CD8-positive, alpha-beta memory T cell (primary cell): ENCODE measurements around the gene ACSM6. TPM values are rescaled to one million over a fixed set of nuclear protein-coding genes. Genes with fewer than 3 reads are reported as not detected.
"Not testable (repeated sequence)": the region's sequence is repeated elsewhere in the genome, so short reads cannot be mapped to it uniquely, and the experiment has no call there.

Source experiments
- CTCF ChIA-PET: fragments of 350-600 bp; sonication (Branson Sonifier 250); formaldehyde crosslinking; loops from one replicate; lab custom pipeline; 2021; ENCODE audit warnings: antibody characterized with exemption; lab: Charles Lee
- POLR2A ChIA-PET: fragments of 350-600 bp; sonication (Branson Sonifier 250); formaldehyde crosslinking; loops from one replicate; lab custom pipeline; 2021; ENCODE audit warnings: antibody characterized with exemption; lab: Charles Lee
- DNase-seq, 5 donors: peaks; one replicate each; pipeline versions ENCODE4 v3.0.0 to v3.0.0-alpha.2; 2020 to 2022; ENCODE audit warnings: mixed read lengths in 1 of 5
- H3K27ac ChIP-seq: one replicate; pipeline ENCODE4 v1.7.0; 2013; ENCODE audit warnings: low read depth, mild to moderate bottlenecking, low read length, moderate library complexity
- H3K27me3 ChIP-seq: 2 replicates; pipeline ENCODE4 v1.7.0; 2013; ENCODE audit warnings: low read length, mild to moderate bottlenecking; ENCODE audit not compliant: insufficient read depth, poor library complexity, severe bottlenecking
- H3K36me3 ChIP-seq: 2 replicates; pipeline ENCODE4 v1.7.0; 2013; ENCODE audit warnings: mild to moderate bottlenecking, low read length, moderate library complexity; ENCODE audit not compliant: insufficient read depth
- H3K4me1 ChIP-seq: 2 replicates; pipeline ENCODE4 v1.7.0; 2013; ENCODE audit warnings: mild to moderate bottlenecking, low read length, moderate library complexity; ENCODE audit not compliant: insufficient read depth
- H3K4me3 ChIP-seq: 2 replicates; pipeline ENCODE4 v1.7.0; 2013; ENCODE audit warnings: mild to moderate bottlenecking, low read length
- H3K9me3 ChIP-seq: 2 replicates; pipeline ENCODE4 v1.7.0; 2013; ENCODE audit warnings: mild to moderate bottlenecking, low read length
- H3K27ac Mint-ChIP-seq, 8 donors: one replicate each; pipeline ENCODE4 v1.8.0; 2020 to 2021; ENCODE audit warnings: mixed read lengths in 8 of 8, mild to moderate bottlenecking in 6 of 8, inconsistent platforms in 3 of 8, moderate library complexity in 3 of 8
- H3K27me3 Mint-ChIP-seq, 2 donors: one replicate each; pipeline ENCODE4 v1.8.0; 2020 to 2021; ENCODE audit warnings: mixed read lengths in 2 of 2, mild to moderate bottlenecking in 1 of 2, moderate library complexity in 1 of 2
- H3K36me3 Mint-ChIP-seq, 3 donors: one replicate each; pipeline ENCODE4 v1.8.0; 2020 to 2021; ENCODE audit warnings: mixed read lengths in 3 of 3, inconsistent platforms in 1 of 3, mild to moderate bottlenecking in 1 of 3
- H3K4me1 Mint-ChIP-seq, 3 donors: one replicate each; pipeline ENCODE4 v1.8.0; 2020 to 2021; ENCODE audit warnings: mixed read lengths in 3 of 3, inconsistent platforms in 1 of 3, mild to moderate bottlenecking in 1 of 3
- H3K4me3 Mint-ChIP-seq, 7 donors: one replicate each; pipeline ENCODE4 v1.8.0; 2020 to 2021; ENCODE audit warnings: mixed read lengths in 7 of 7, mild to moderate bottlenecking in 6 of 7, moderate library complexity in 4 of 7, inconsistent platforms in 2 of 7
- H3K9me3 Mint-ChIP-seq, 5 donors: one replicate each; pipeline ENCODE4 v1.8.0; 2020 to 2022; ENCODE audit warnings: mixed read lengths in 5 of 5, mild to moderate bottlenecking in 3 of 5, moderate library complexity in 2 of 5, inconsistent platforms in 1 of 5
- polyA plus RNA-seq: library from polyadenylated mRNA; unstranded; fragments of 300-500 nt; fragmentation: Illumina TruSeq; gene quantifications from one replicate; pipeline ENCODE4 v1.2.3, GENCODE V29; 2021
- total RNA-seq, 2 experiments: library from RNA; stranded (reverse); gene quantifications; one replicate each; pipeline ENCODE4 v1.2.3, GENCODE V29; 2021

ACSM6 gene
- total and polyA plus RNA-seq, 3 experiments from 2014 or later = not detected

GRCh38 chr10:95202865-95203264 is 8.8 kb downstream of the ACSM6 start:
- H3K27ac ChIP-seq = not testable (repeated sequence)

GRCh38 chr10:95208702-95209391 is 14.8 kb downstream of the ACSM6 start:
- Mint-ChIP-seq H3K9me3 (peaks cover 0 to 3% (median 0%) of the 10 kb centered on the region in 5 donors), H3K27me3 (peaks cover 0 to 2% of the 10 kb centered on the region in 2 donors), H3K4me3 (no peak overlapping the region), H3K27ac (no peak overlapping the region), H3K4me1 (no peaks in the 10 kb centered on the region), H3K36me3 (peaks cover 0 to 2% (median 0%) of the 10 kb centered on the region in 3 donors)
- no peaks in the 10 kb centered on the region for H3K9me3 ChIP-seq
- no peak overlapping the region for H3K4me3 ChIP-seq
- no peaks in the 10 kb centered on the region for H3K4me1 ChIP-seq
- H3K27ac ChIP-seq = no peak overlapping the region
- no peaks in the 10 kb centered on the region for H3K27me3 ChIP-seq
- ChIA-PET CTCF (no interaction called here), POLR2A (no interaction called here)
- no peak for DNase-seq
- H3K36me3 ChIP-seq = no peaks in the 10 kb centered on the region

More at GRCh38 chr10:95202865-95203264, 8.8 kb downstream of the ACSM6 start:
- POLR2A ChIA-PET, H3K27me3 Mint-ChIP-seq, H3K9me3 ChIP-seq, H3K4me1 ChIP-seq, H3K4me3 ChIP-seq, H3K36me3 Mint-ChIP-seq, H3K4me3 Mint-ChIP-seq, CTCF ChIA-PET, H3K27me3 ChIP-seq, H3K27ac Mint-ChIP-seq, H3K36me3 ChIP-seq, DNase-seq, H3K9me3 Mint-ChIP-seq, H3K4me1 Mint-ChIP-seq: not testable (repeated sequence)

- no peaks in the 10 kb centered on the region for H3K4me1 Mint-ChIP-seq
- H3K4me3 ChIP-seq = no peak overlapping the region
- peaks cover 0 to 3% (median 0%) of the 10 kb centered on the region in 5 donors for H3K9me3 Mint-ChIP-seq
- H3K36me3 ChIP-seq = no peaks in the 10 kb centered on the region
- H3K4me3 Mint-ChIP-seq = no peak overlapping the region
- no peak for DNase-seq
- no peak overlapping the region for H3K27ac ChIP-seq
- no peak overlapping the region for H3K27ac Mint-ChIP-seq
- H3K27me3 Mint-ChIP-seq = peaks cover 0 to 2% of the 10 kb centered on the region in 2 donors
- ChIA-PET POLR2A (no interaction called here), CTCF (no interaction called here)
- H3K4me1 ChIP-seq = no peaks in the 10 kb centered on the region
- no peaks in the 10 kb centered on the region for H3K27me3 ChIP-seq
- H3K36me3 Mint-ChIP-seq = peaks cover 0 to 2% (median 0%) of the 10 kb centered on the region in 3 donors
- no peaks in the 10 kb centered on the region for H3K9me3 ChIP-seq
Observed at GRCh38 chr10:95209509-95210127, 15.6 kb downstream of the ACSM6 start.

- H3K36me3 Mint-ChIP-seq = peaks cover 0 to 2% (median 0%) of the 10 kb centered on the region in 3 donors
- DNase-seq = no peak
- Histone ChIP-seq H3K9me3 (no peaks in the 10 kb centered on the region), H3K27me3 (no peaks in the 10 kb centered on the region), H3K27ac (no peak overlapping the region), H3K4me1 (no peaks in the 10 kb centered on the region), H3K36me3 (no peaks in the 10 kb centered on the region), H3K4me3 (no peak overlapping the region)
- H3K27ac Mint-ChIP-seq = no peak overlapping the region
- POLR2A ChIA-PET = no interaction called here
- CTCF ChIA-PET = no interaction called here
- H3K9me3 Mint-ChIP-seq = peaks cover 0 to 2% (median 0%) of the 10 kb centered on the region in 5 donors
- peaks cover 0 to 2% of the 10 kb centered on the region in 2 donors for H3K27me3 Mint-ChIP-seq
- no peak overlapping the region for H3K4me3 Mint-ChIP-seq
- no peaks in the 10 kb centered on the region for H3K4me1 Mint-ChIP-seq
Observed at GRCh38 chr10:95211606-95212279, 17.7 kb downstream of the ACSM6 start.

- CTCF ChIA-PET = no interaction called here
Observed at GRCh38 chr10:95214369-95214768, 20.3 kb downstream of the ACSM6 start.

GRCh38 chr10:95214793-95215192 is 20.8 kb downstream of the ACSM6 start:
- ChIA-PET POLR2A (no interaction called here), CTCF (no interaction called here)
- no peak overlapping the region for H3K4me3 ChIP-seq
- DNase-seq = no peak
- H3K27me3 ChIP-seq = no peaks in the 10 kb centered on the region
- no peak overlapping the region for H3K4me3 Mint-ChIP-seq
- peaks cover 0 to 3% of the 10 kb centered on the region in 2 donors for H3K27me3 Mint-ChIP-seq
- H3K4me1 ChIP-seq = no peaks in the 10 kb centered on the region
- H3K27ac Mint-ChIP-seq = no peak overlapping the region
- H3K36me3 Mint-ChIP-seq = peaks cover 0 to 2% (median 0%) of the 10 kb centered on the region in 3 donors
- peaks cover 0 to 2% (median 0%) of the 10 kb centered on the region in 5 donors for H3K9me3 Mint-ChIP-seq
- H3K27ac ChIP-seq = no peak overlapping the region
- no peaks in the 10 kb centered on the region for H3K9me3 ChIP-seq
- no peaks in the 10 kb centered on the region for H3K4me1 Mint-ChIP-seq
- no peaks in the 10 kb centered on the region for H3K36me3 ChIP-seq

More at GRCh38 chr10:95214369-95214768, 20.3 kb downstream of the ACSM6 start:
- Mint-ChIP-seq H3K9me3 (peaks cover 0 to 2% (median 0%) of the 10 kb centered on the region in 5 donors), H3K27me3 (peaks cover 0 to 3% of the 10 kb centered on the region in 2 donors), H3K27ac (no peak overlapping the region), H3K4me3 (no peak overlapping the region), H3K4me1 (no peaks in the 10 kb centered on the region), H3K36me3 (peaks cover 0 to 2% (median 0%) of the 10 kb centered on the region in 3 donors)
- no peaks in the 10 kb centered on the region for H3K9me3 ChIP-seq
- H3K4me1 ChIP-seq = no peaks in the 10 kb centered on the region
- POLR2A ChIA-PET = no interaction called here
- H3K36me3 ChIP-seq = no peaks in the 10 kb centered on the region
- no peak for DNase-seq
- H3K27me3 ChIP-seq = no peaks in the 10 kb centered on the region
- H3K27ac ChIP-seq = no peak overlapping the region
- no peak overlapping the region for H3K4me3 ChIP-seq

- peaks cover 0 to 2% (median 0%) of the 10 kb centered on the region in 5 donors for H3K9me3 Mint-ChIP-seq
- H3K4me3 ChIP-seq = no peak overlapping the region
- ChIA-PET CTCF (no interaction called here), POLR2A (no interaction called here)
- no peak overlapping the region for H3K27ac ChIP-seq
- H3K4me3 Mint-ChIP-seq = no peak overlapping the region
- H3K27me3 ChIP-seq = no peaks in the 10 kb centered on the region
- no peaks in the 10 kb centered on the region for H3K4me1 ChIP-seq
- no peaks in the 10 kb centered on the region for H3K4me1 Mint-ChIP-seq
- H3K36me3 Mint-ChIP-seq = peaks cover 0 to 2% (median 0%) of the 10 kb centered on the region in 3 donors
- DNase-seq = no peak
- no peaks in the 10 kb centered on the region for H3K9me3 ChIP-seq
- no peaks in the 10 kb centered on the region for H3K36me3 ChIP-seq
- peaks cover 0 to 3% of the 10 kb centered on the region in 2 donors for H3K27me3 Mint-ChIP-seq
- no peak overlapping the region for H3K27ac Mint-ChIP-seq
Observed at GRCh38 chr10:95217476-95217875, 23.4 kb downstream of the ACSM6 start.

GRCh38 chr10:95220539-95220938 is 26.5 kb downstream of the ACSM6 start:
- no peaks in the 10 kb centered on the region for H3K4me1 ChIP-seq
- Mint-ChIP-seq H3K4me3 (no peak overlapping the region), H3K27ac (no peak overlapping the region), H3K36me3 (no peaks in the 10 kb centered on the region), H3K27me3 (peaks cover 0 to 1% of the 10 kb centered on the region in 2 donors), H3K4me1 (no peaks in the 10 kb centered on the region), H3K9me3 (no peaks in the 10 kb centered on the region)
- DNase-seq = no peak
- no peaks in the 10 kb centered on the region for H3K9me3 ChIP-seq
- no peak overlapping the region for H3K4me3 ChIP-seq
- ChIA-PET CTCF (no interaction called here), POLR2A (no interaction called here)
- no peaks in the 10 kb centered on the region for H3K27me3 ChIP-seq
- no peak overlapping the region for H3K27ac ChIP-seq
- no peaks in the 10 kb centered on the region for H3K36me3 ChIP-seq
